Tibial nerve (tissue), 3 donors: ENCODE results near the gene RAB11FIP3.

Experiments
- CTCF ChIP-seq, 5 experiments: fragments of 200-600 bp in 3 of 5; fragments of 450-650 bp in 2 of 5; sonication (generic) in 3 of 5; IDR thresholded peaks; one replicate each; pipeline ENCODE4 v1.5.1; 2016 to 2019; ENCODE audit warnings: antibody characterized with exemption in 5 of 5, mild to moderate bottlenecking in 3 of 5, moderate library complexity in 2 of 5
- POLR2A ChIP-seq, 2 donors: fragments of 450-650 bp; IDR thresholded peaks; one replicate each; pipeline ENCODE4 v1.6.1; 2017; ENCODE audit warnings: antibody characterized with exemption in 2 of 2, mild to moderate bottlenecking in 2 of 2, moderate library complexity in 2 of 2

GRCh38 chr16:414395-415169 lies 10.9 kb upstream of the RAB11FIP3 start:
- no peak for TF ChIP-seq POLR2A (IDR thresholded peaks at IDR 0.05)
- TF ChIP-seq CTCF (IDR thresholded peaks at IDR 0.05) = no peak
